Measurements from ENCODE around the gene SCG3.
"Not testable (repeated sequence)": the region's sequence is repeated elsewhere in the genome, so short reads cannot be mapped to it uniquely, and the experiment has no call there.

Gene SCG3

DNA sequence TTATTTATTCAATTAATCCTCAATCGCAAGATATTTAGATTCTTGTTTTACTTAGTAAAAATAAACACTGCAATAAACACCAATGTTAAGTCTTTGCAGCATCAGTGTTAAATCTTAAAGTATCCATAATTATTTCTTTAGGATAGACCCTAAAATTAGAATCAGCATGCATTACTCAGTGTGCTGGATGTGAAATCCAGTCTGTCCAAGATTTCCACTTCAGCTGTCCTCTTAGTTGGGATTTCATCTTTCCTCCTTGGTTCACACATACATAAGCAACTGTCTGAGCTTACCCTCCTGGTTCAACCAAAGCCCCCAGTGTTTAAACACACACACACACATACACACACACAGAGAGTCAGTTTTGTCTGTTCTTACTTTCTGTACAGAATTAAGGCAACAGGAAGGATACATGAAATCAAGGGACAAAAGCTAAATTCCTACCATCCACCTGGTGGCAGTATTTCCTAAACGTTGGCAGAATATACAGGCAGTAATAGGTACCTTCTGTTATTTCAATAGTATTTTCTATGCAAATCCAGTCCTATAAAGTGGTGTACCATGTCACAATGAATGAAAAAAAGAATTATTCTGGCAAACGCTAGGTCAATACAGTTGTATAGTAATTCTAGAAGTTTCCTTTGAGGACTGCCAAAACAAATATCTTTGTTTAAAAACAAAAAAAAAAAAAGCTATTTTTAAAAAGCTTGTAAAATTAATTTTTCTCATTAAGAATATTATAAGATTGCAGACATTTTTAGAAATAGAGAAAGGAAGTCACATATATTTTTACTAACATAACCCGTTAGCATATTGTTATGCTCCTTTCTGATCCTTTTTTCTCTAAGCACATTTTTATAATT, 31.4 kb upstream of the SCG3 start:
- no peak for TF ChIP-seq POLR2A (IDR thresholded peaks at IDR 0.05; ENCODE audit: extremely low read depth, insufficient read length)
- TF ChIP-seq, protein P1, sequence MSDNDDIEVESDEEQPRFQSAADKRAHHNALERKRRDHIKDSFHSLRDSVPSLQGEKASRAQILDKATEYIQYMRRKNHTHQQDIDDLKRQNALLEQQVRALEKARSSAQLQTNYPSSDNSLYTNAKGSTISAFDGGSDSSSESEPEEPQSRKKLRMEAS (IDR thresholded peaks at IDR 0.05; ENCODE audit: low read depth, low read length) = no peak
- no peak for TF ChIP-seq MYC (IDR thresholded peaks at IDR 0.05; ENCODE audit: low read depth, low read length)
- TF ChIP-seq, protein P2, sequence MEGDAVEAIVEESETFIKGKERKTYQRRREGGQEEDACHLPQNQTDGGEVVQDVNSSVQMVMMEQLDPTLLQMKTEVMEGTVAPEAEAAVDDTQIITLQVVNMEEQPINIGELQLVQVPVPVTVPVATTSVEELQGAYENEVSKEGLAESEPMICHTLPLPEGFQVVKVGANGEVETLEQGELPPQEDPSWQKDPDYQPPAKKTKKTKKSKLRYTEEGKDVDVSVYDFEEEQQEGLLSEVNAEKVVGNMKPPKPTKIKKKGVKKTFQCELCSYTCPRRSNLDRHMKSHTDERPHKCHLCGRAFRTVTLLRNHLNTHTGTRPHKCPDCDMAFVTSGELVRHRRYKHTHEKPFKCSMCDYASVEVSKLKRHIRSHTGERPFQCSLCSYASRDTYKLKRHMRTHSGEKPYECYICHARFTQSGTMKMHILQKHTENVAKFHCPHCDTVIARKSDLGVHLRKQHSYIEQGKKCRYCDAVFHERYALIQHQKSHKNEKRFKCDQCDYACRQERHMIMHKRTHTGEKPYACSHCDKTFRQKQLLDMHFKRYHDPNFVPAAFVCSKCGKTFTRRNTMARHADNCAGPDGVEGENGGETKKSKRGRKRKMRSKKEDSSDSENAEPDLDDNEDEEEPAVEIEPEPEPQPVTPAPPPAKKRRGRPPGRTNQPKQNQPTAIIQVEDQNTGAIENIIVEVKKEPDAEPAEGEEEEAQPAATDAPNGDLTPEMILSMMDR (IDR thresholded peaks at IDR 0.05; ENCODE audit: low read depth, low read length) = peak; percentile 55
- H3K4me3 ChIP-seq (ENCODE audit: low read depth, low read length) = no peak overlapping the region
- peak; percentile 85 for DNase-seq (ENCODE audit: low read depth)

DNA sequence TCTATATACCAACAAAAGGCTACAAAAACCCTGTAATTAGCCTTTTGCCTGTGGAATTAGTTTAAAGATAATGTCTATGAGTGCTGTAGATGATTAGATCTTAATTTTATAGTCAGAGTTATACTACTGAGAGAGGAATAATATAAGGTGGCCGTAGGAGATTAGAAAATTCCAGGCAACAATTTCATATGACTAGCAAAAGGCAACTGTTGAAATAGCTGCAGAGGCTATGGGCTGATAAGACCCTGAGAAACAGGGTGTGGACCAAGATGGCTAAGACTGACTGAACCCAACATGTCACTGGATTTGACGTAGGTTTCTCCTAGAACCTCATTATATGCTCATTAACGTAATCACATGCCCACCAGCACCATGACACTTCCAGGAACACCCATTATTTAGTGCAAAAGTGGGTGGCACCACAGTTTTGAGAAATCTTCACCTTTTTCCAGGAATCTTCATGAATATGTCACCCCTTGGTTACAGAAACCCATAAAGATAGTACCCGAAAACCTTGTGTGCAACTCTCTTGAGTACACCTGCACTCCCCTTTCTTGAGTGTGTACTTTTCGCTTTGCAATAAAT, 29.1 kb upstream of the SCG3 start:
- TF ChIP-seq, protein P2 (IDR thresholded peaks at IDR 0.05; ENCODE audit: low read depth, low read length) = no peak
- TF ChIP-seq POLR2A (IDR thresholded peaks at IDR 0.05; ENCODE audit: extremely low read depth, insufficient read length) (no peak), MYC (IDR thresholded peaks at IDR 0.05; ENCODE audit: low read depth, low read length) (no peak)
- TF ChIP-seq, protein P1 (IDR thresholded peaks at IDR 0.05; ENCODE audit: low read depth, low read length) = no peak
- no peak overlapping the region for H3K4me3 ChIP-seq (ENCODE audit: low read depth, low read length)
- DNase-seq (ENCODE audit: low read depth) = no peak

DNA sequence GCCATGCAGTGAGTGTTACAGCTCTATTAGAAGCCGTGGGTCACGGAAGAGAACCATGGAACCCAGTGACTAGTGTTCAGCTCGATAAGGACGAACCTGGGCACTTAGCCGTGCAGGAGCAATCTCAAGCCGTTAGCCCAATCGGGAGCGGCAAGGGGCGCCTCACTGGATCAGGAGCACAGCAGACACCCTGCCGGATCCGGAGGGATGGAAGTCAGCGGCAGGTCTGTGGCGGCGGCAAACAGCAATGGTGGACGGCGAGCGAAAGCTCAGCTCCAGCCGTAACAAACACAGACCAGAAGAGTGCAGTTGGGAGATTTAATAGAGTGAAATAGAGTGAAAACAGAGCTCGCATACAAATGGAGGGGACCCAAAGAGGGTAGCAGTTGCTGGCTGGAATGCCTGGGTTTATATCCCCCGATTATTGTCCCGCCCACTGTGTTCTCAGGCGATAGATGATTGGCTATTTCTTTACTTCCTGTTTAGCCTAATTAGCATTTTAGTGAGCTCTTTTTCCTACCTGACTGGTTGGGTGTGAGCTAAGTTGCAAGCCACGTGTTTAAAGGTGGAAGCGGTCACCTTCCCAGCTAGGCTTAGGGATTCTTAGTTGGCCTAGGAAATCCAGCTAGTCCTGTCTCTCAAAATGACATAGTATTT, 25.8 kb upstream of the SCG3 start:
- H3K4me3 ChIP-seq (ENCODE audit: low read depth, low read length); DNase-seq (ENCODE audit: low read depth): not testable (repeated sequence)

DNA sequence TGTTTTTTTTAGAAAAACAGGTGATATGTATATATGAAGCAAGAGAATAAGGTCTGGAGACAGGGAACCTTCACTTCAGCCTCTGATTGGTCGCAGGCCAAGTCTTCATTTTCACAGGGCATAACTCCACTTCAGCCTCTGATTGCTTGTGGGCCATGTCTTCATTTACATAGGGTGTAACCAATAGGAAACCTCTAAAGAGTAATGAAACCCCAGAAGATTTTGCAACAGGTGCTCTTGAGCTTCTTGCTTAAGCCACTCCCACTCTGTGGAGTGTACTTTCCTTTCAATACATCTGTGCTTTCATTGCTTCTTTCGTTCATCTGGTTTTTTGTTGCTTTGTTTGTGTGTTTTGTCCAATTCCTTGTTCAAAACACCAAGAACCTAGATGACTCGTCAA, 22.6 kb upstream of the SCG3 start:
- H3K4me3 ChIP-seq (ENCODE audit: low read depth, low read length) = no peak overlapping the region

DNA sequence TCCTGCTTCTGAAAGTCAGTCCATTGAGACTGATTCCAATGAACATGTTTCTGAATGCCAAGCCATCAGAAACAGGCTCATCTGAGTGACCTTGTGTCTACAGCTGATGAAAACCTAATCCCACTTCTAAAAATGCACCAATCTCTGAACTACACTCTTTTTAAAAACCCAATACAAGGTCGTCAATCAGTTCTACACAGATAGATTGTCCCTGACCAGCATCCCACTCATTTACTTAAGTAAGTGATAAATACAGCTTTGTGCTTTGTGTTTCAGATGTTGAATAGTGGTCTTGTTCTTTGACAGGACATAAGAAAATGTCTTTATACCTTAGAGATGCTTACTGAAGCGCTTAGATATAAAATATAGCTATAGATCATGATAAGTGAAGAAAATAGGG, 20.2 kb upstream of the SCG3 start:
- TF ChIP-seq MYC (IDR thresholded peaks at IDR 0.05; ENCODE audit: low read depth, low read length) (no peak), POLR2A (IDR thresholded peaks at IDR 0.05; ENCODE audit: extremely low read depth, insufficient read length) (no peak)
- TF ChIP-seq, protein P2 (IDR thresholded peaks at IDR 0.05; ENCODE audit: low read depth, low read length) = no peak
- TF ChIP-seq, protein P1 (IDR thresholded peaks at IDR 0.05; ENCODE audit: low read depth, low read length) = no peak
- DNase-seq (ENCODE audit: low read depth) = no peak
- no peak overlapping the region for H3K4me3 ChIP-seq (ENCODE audit: low read depth, low read length)

More for the DNA sequence above, 22.6 kb upstream of the SCG3 start:
- peak; percentile 48 for DNase-seq (ENCODE audit: low read depth)
- TF ChIP-seq, protein P1 (IDR thresholded peaks at IDR 0.05; ENCODE audit: low read depth, low read length) = no peak
- TF ChIP-seq, protein P2 (IDR thresholded peaks at IDR 0.05; ENCODE audit: low read depth, low read length) = no peak
- TF ChIP-seq MYC (IDR thresholded peaks at IDR 0.05; ENCODE audit: low read depth, low read length) = no peak

DNA sequence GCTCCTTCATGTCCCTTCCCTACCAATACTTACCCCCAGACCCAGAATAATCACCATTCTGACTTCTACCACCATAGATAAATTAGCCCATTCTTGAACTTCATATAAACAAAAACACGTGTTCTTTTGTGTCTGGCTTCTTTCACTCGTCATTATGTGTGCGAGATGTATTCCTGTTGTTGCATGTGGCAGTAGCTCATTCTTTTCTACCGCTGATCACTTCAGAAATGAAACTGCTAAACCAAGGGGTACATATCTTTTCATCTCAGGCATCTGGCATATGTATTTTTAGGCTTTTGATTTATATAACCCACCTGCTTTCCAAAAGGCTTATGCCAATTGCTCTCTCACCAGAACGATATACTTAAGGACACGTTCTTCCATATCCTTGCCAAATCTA, 13.8 kb upstream of the SCG3 start:
- no peak overlapping the region for H3K4me3 ChIP-seq (ENCODE audit: low read depth, low read length)
- no peak for DNase-seq (ENCODE audit: low read depth)
- TF ChIP-seq MYC (IDR thresholded peaks at IDR 0.05; ENCODE audit: low read depth, low read length) (no peak), POLR2A (IDR thresholded peaks at IDR 0.05; ENCODE audit: extremely low read depth, insufficient read length) (no peak)
- TF ChIP-seq, protein P2 (IDR thresholded peaks at IDR 0.05; ENCODE audit: low read depth, low read length) = no peak
- TF ChIP-seq, protein P1 (IDR thresholded peaks at IDR 0.05; ENCODE audit: low read depth, low read length) = no peak

Measured in NB4 (cell line).